ENCODE measurements around the gene HOXB7.

Gene HOXB7

DNA sequence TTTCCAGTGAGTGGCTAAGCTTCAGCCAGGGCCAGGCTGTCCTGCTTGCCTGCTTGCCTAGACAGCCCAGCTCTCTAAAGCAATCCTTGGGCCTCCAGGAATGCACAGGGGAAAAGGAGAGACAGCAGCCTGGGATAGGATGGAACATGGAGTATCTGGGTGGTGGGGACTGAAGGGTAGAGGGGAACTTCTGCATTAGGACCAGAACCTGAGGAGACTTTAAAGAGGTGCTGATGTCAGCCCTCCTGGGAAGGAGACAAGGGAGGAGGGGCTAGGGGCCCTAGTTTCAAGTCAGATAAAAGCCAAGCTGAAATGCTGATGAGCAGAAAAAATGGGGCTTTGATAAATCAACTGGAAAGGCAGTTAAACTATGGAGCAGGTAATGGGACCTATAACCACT is 1.8 kb downstream of the HOXB7 start:
- no peak for DNase-seq (ENCODE audit: low read depth in 2 of 2)

DNA sequence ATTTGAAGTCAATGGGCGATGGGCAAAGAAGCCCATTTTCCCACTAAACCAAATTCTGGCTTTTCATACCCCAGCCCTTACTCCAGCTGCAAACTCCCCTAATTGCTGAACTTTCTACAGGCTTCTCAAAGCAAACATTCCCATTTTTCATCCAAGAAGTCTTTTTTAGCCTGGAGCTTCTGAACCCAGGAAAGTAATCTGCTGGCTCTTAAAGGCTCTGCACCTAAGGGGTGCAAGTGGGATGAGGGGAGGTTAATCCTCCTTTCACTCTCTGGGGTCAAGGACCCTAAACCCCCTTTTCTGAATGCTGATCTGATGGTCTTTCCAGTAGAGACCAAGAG is 2.4 kb downstream of the HOXB7 start:
- no peak for DNase-seq (ENCODE audit: low read depth in 2 of 2)

DNA sequence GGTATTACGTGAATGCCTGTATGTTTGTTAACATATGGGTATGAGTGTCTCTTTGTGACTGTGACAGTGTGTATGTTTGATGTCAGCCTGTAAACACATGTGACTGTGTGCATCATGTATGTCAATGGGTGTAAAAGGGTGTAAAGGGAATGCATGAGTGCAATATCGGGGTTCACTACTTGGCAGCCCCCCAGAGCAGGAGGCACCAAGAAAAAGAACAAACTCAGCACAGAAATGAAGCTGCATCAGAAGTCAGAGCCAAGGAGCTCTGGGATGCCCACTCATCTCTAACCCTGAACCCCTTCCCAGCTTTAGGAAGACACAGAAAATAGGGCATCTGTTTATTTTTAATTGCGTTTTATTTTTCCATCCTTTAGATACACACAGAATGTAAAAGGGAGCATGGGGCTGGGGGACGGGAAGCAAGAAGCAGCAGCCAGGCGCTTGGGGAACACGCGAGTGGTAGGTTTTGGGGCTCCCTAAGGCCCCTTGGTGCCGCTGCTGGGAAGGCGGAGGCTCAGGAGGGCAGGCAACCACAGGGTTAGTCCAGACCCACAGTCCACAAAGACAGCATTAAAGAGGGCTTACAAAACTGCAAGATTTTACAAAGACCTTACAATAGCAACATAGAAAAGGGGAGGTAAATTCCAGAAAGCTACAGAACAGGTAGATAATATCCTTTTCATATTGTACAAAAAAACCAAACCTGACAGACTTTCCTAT is 3.8 kb downstream of the HOXB7 start:
- DNase-seq (ENCODE audit: low read depth in 2 of 2), result no peak

DNA sequence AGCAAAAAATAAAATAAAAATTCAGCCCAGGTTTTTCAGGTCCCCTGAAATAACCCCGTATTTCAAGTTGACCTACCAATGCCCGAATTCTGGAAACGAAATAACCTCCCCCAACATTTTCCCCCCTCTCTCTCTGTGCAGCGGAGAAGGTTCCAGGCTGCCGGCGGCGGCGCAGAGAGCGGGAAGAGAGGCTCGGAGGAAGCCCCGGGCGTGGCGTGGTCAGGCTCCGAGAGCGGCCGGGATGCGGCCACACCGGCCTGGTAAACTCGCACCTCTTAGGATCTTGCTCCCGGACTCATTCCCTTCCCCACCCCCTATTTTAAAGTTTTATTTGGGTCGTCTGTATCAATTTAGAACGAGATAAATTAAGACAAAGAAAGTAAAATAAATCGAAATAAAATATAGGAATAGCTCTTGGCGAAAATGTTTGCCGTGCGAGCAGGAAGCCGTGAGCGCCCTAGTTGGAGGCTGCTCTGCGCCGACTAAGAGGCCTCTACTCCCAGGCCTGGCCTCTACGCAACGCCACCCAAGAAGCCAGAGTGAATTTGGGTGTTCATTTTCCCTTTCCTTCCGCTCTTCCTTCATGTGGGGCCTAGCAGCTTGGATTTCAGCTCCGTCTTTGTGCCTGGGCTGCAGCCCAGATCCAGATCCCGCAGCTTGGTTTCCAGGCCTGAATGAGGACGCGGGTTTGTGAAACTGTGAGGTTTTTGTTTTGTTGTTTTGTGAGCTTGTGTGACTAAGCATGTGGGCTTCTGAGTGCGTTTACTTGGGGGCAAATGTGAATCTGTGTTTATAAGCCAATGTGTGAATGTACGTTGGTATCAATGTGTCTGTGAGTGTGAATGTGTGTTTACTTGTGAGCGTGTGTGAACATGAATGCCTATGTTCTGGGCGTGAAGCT is 4.6 kb downstream of the HOXB7 start:
- no peak for DNase-seq (ENCODE audit: low read depth in 2 of 2)

DNA sequence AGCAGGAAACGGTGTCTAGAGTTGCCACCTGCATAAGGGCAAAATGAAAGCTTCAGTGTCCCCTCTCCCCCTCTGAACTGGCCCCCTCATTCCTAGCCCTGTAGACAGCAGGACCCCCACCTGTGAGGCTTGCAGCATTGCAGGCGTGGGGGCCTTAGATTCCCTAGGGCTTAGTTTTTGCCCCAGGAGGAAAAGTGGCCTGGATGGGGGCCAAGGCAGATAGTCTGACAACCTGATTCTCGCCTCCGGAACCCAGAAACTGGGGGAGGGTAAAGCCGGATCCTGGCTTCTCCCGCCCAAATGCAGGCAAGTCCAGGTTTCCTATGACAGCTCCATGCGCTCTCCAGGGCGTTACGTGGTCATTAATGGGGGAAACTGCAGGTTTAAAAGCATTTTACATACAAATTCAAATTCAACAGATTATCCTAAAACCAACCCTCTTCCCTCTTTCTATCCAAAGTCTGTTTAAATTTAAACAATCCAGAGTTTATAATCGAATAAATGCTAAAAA is 5.4 kb downstream of the HOXB7 start:
- DNase-seq (ENCODE audit: low read depth in 2 of 2), result no peak

DNA sequence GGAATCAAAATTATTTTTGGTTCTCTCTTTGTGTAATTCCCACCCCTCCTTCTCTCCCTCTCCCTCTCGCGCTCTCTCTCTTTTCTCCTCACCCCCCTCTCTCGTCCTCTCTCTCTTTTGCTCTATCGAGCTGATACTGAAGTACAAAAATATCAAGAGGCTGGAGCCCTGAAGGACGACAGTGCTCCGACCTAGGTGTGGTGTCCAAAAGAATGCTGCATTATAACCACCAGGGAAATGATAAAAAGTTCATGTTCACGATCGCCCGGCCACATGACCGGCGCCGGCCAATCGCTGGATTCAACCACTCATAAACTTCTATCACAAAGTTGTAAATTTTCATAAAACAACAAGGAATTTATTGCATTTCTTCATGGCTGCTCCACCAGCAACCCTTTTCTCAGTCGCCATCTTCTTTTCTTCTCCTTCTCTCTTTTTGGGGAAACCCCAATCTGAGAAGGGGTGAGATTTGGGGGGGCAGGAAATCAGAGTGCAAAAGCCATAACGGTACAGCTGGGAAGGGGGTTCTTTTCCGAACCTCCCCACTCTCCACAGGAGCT is 6.0 kb downstream of the HOXB7 start, which contains the start of gene HOXB6:
TSS of gene HOXB6 (minus strand) at position 217 of the 560 bp plus-strand sequence. CDS start 6,836 bp downstream, outside the sequence.
- DNase-seq (ENCODE audit: low read depth in 2 of 2), result no peak

DNA sequence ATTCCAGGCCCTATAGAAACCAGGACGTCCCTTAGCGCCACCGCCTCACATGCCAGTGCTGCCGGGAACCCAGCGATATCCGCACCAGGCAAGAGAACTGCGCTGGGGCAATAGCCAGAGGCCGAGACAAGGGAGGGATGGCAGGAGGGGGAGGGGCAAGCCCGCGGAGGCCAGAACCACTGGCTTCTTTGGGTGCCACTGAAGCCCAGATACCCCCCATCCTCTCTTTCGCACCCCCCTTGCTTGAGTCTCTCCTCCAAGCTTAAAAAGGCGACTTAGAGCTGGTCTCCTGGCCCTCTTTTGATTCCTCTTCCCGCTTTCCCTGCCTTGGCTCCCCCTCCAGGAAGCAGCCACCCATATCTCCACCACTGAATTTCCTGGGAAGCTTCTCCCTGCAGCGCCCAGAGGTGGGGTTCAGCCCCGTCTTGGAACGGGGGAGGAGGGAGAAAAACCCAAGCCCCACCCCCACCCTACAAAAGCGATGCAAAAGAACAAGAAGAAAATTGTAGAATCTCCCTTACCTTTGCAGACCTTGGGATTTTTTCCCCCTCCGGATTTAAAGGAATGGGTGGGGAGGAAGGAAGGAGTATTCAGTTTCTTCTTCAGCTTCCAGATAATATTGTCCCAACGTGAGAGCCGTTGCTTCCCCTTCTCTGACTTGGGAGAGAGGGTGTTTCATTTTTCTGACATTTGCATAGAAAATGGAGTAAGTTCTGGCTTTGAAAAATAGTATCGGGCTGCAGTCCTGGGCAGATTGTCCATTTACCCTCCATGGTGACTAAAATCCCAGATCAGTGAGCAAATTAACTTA is 6.7 kb downstream of the HOXB7 start:
- no peak for DNase-seq (ENCODE audit: low read depth in 2 of 2)

DNA sequence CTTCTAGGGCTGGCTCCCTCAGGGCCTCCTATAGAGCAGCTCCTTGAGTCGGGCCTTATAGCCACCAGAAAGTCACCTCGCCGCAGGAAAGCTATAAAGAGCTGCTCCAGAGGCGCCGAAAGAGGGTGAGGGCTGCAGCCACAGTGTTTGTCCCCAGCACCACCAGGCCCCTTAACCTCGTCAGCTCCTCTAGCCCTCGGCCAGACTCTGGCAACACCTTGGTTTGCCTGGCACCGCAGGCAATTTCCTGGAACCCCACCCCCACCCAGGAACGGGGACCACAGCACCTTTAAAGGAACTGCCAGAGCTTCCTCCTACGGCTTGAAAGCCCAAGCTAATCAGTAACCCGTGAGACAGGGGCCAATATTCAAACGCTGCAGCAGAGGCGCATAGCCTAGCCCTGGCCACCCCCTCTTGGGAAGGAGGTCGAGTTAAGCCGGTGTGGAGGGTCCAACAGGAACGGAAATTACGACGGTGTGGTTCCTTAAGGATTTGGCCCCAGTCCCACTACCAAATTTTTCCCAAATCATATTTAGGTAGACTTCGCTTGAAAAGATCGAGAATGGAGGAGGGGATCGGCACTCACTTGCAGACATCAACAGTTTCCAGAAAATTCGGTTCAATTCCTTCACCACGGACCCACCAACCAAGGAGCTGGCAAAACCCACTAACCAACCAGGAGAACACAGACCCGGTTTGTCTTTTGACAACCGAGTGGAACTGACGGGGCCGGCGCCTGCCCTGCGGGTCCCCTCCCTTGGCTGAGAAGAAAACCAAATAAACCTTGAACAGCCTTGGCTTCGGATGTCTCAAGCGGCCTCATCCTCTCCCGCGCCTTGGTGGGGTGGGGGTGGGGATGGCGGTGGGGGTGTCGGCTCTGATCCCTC is 9.0 kb downstream of the HOXB7 start:
- DNase-seq (ENCODE audit: low read depth in 2 of 2), result no peak

DNA sequence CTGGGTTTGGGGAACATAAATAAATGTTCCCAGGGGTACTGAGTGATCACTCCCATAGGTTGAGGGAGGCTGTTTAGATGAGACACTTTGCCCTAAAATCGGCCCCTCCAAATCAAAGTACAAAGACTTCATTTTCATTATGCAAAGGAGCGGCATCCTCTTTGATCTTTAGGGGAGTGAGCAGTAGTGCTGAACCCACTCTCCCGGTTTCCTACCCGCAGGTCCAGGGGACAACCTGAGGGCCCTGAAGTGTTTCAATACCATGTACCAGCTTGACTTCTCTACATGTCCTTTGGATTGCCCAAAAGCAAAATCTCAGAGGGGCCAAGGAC is 9.6 kb downstream of the HOXB7 start:
- DNase-seq (ENCODE audit: low read depth in 2 of 2), result no peak

DNA sequence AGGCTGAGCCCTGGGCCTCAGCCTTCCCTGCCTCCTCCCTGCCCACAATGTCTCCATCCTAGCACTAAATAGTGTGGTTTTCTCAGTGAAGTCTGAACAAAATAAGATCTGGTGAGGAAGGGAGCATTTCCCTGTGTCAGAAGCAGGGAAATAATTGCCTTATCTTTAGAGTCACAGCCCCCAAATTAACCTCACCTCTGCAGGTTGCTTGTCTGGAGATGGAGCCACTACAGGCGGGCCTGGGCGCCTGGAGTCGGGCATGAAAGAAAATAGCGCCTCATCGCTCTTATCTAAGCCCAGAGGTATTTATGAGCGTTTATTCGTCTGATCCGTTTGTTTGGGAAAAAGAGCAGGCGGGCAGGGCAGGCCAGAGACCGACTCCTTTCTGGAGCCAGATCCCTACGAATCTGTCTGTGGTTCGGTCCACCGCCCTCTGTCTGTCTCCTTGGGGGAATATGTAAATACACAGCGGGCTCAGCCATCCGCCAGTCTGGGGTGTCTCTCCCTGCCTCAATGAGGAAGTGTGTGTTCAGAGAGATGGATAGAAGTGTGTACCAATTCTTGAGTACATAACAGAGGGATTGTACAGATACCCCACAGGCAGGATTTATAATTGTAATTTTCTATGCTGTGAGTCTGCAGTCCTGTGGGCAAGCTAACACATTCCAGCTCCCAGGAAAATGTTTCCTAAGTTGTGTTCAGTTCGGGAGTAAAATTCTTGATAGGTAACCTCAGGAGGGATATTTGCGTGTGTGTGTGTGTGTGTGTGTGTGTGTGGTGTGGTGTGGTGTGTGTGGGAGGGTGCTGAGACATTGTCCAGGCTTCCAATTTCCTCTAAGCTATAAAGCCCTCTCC is 10.3 kb downstream of the HOXB7 start:
- no peak for DNase-seq (ENCODE audit: low read depth in 2 of 2)

DNA sequence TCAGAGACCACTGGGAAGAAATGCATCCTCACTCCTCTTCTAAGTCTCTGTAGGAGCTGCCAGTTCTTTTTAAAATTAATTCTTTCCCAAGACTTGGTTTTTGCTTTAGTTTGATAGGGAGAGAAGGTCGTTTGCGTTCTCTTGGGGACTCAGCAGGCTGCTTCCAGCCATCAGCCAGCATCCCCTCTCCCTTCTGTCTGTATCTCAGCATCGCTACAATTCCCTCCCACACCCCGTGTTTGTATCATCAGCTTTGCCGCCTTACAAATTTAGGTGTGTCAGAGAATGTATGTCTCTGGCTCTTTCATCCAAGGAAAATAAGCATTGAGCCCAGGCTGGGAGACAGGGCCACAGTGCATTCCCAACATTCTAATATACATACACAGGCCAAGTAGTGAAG is 11.5 kb downstream of the HOXB7 start:
- DNase-seq (ENCODE audit: low read depth in 2 of 2), result no peak

DNA sequence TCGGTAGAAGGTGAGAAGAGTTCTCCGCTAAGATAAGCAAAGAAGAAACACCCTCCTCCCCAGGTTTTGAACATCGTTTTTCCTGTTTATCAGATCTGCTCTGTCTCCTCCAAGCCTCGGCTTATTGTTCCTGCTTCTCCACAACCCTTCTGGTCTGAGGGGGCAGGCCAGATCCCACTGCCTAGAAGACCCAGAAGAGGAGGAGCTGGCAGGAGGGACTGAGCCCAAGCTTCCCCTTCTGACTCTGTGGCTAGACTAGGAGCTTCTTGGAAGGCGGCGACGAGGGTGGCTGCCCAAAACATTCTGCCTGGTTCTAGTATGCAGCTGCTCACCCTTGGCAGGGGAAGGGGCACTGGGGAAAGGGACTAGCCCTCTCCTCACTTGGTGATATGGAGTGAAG is 12.1 kb downstream of the HOXB7 start:
- no peak for DNase-seq (ENCODE audit: low read depth in 2 of 2)

DNA sequence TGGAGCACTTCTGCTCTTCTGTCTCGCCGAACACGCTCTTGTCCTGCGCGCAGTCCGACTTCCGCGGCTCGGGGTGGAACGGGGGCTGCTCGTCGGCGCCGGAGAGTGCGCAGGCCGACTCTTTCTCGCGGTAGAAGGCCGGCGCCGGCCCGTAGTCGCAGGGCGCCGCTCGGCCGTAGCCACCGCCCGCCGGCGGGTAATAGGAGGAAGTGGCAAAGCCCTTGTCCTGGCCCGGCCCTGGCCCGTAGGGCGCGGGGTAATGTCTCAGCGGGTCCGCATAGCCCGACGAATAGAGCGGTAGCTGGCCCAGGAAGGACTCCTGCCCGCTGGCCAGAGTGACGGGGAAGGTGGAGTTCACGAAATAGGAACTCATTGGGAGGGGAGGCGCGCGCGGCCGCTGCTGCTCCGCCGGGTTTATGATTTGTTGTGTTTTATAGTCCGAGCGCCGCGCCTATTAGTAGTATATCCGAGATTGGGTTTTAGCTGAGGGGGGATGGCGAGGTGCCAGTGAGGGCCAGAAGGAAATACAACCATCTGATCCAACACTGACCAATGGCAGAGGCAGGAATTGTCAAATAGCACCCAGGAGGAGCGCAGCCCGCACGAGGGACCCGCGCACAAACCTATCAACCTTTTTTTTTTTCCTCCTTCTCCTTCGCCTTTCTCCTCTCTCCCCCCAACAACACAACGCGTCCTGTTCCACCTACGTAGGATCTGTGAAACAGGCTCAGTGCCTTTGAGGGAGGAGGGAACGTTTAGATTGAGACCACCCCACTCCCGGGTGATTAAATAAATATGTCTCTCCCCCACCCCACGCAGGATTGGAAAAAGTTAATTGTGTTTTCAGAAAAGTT is 12.8 kb downstream of the HOXB7 start:
- no peak for DNase-seq (ENCODE audit: low read depth in 2 of 2)

DNA sequence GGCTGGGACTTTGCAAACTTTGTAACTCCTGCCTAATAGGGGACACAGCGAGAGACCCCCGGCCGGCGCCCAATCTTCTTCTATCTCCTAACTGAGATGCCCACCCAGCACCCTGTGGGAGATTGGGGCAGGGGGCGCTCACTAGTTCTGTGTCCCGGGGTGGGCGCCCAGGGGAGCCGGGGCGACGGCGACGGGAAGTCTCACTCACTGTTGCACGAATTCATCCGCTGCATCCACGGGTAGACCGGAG is 13.4 kb downstream of the HOXB7 start:
- no peak for DNase-seq (ENCODE audit: low read depth in 2 of 2)

DNA sequence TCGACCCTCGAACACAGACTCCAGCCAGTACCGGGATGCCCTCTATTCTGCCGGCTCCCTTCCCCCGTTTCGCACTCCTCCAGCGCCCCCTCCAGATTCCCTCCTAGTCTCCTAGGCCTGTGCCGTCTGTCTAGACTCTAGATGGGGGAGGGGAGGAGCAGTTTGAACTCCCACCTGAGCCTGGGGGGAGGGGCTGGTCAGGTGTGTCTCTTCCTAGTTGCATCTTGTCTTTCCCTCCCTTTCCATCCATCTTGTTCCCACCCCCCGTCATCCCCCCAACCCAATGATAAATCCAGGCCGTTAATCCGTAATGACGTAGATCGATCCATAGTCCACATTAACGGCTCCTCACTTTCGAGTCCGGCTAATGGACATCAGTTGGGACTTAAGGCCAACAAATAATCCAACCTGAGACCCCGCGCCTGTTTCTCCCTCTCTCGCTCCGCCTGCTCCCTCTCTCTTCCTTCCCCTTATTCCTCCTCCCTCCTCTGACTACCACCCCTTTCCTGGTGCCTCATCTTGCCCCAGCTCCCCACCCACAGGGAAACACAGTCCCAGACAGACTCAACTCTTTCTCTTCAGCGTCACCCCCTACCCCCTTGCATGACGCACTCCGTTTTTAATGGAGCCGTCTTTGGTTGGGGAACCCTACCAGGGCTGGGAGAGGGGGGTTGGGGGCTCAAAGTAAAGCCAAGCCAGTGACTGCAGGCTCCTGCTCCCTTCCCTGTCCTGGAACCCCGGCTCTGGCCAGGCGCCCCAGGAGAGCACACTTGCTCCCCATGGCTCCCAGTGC is 13.9 kb downstream of the HOXB7 start:
- DNase-seq (ENCODE audit: low read depth in 2 of 2), result no peak

DNA sequence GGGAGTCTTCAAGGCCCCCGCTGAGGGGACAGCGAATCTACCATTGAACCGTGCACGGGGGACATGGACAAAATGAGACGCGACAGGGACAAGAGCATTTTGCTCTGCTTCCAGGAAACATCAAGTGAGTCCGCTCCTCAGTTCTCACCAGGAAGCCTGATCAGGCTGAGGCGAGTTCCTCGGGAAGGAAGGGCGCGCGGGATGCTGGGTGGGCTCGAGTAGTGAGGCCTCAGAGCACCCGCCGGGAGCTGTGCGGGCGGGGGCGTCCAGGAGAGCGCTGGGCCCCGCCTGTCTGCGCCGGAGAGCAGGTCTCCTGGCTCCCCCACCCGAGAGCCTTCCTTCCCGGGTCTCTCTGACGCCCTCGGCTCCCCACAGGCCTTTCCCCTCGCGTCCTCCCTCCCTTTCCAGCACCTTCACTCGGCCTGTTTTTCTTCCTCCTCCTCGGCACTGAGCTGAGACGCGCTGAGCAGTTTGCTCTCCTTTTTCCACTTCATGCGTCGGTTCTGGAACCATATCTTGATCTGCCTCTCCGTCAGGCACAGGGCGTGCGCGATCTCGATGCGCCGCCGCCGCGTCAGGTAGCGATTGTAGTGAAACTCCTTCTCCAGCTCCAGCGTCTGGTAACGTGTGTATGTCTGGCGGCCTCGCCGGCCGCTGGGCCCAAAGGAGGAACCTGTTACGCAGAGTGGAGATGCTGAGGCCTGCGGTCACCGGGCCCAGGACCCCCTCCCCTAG is 14.7 kb downstream of the HOXB7 start:
- DNase-seq (ENCODE audit: low read depth in 2 of 2), result no peak

DNA sequence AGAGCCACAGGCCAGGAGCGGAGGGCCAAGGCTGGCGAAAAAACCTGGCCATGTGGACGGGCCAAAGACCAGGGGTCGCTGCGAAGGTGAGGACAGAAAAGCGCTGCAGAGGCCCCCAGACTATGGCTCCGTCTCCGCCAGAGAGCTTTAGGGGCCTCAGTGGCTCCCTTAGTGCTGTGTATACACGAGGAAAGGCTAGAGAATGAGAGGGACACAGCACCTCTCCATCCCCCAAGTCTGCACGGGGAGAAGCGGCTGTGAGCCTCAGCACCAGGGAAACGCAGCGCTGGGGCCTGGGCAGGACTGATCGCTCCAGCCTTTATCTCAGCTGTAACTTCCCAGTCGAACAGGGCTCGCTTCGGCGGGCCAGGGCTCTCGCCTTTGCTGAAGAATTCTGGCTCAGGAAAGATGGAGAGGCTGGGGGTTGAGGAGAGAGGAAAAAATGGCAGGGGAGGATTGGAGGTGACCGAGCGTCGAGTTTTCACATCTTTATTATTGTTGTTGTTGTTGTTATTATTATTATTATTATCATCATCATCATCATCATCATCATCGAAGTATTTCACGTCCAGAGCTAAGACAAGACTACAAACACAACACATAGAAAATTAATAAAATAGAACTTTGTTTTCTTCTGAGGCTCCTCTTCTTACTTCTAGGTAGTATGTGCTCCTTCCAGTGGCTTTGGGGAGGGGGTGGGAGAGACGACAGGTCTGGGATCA is 15.4 kb downstream of the HOXB7 start:
- DNase-seq (ENCODE audit: low read depth in 2 of 2), result no peak
